Osteocyte (in vitro differentiated cells): ENCODE data around the gene VWA5B1. TPM values are rescaled to one million over a fixed set of nuclear protein-coding genes. Genes with fewer than 3 reads are reported as not detected.

Experiments used
- DNase-seq: peaks from one replicate; pipeline ENCODE4 v3.0.0; 2021; ENCODE audit warnings: mixed read lengths; ENCODE audit not compliant: unreplicated experiment; ENCODE audit errors: extremely low spot score
- H3K27ac Mint-ChIP-seq: one replicate; pipeline ENCODE4 v1.8.0; 2021; ENCODE audit warnings: mild to moderate bottlenecking, mixed read lengths; ENCODE audit not compliant: unreplicated experiment
- H3K27me3 Mint-ChIP-seq: one replicate; pipeline ENCODE4 v1.8.0; 2021; ENCODE audit warnings: mixed read lengths; ENCODE audit not compliant: unreplicated experiment
- H3K36me3 Mint-ChIP-seq: one replicate; pipeline ENCODE4 v1.8.0; 2021; ENCODE audit warnings: mixed read lengths; ENCODE audit not compliant: unreplicated experiment
- H3K4me1 Mint-ChIP-seq: one replicate; pipeline ENCODE4 v1.8.0; 2021; ENCODE audit warnings: mixed read lengths; ENCODE audit not compliant: unreplicated experiment
- H3K4me3 Mint-ChIP-seq: one replicate; pipeline ENCODE4 v1.8.0; 2021; ENCODE audit warnings: mild to moderate bottlenecking, moderate library complexity, mixed read lengths; ENCODE audit not compliant: unreplicated experiment
- H3K9me3 Mint-ChIP-seq: one replicate; pipeline ENCODE4 v1.8.0; 2021; ENCODE audit warnings: mixed read lengths; ENCODE audit not compliant: unreplicated experiment
- total RNA-seq: library from RNA; stranded (reverse); gene quantifications from 2 replicates; pipeline ENCODE4 v1.2.1, GENCODE V29; 2021
- TF ChIP-seq, protein P1 (sequence below): fragments of 200-600 bp; sonication (generic); IDR thresholded peaks from 2 replicates; pipeline ENCODE4 v1.5.0; 2021; ENCODE audit warnings: antibody characterized with exemption, mild to moderate bottlenecking, moderate library complexity

Gene VWA5B1
- total RNA-seq, 1 donor from 2014 or later: not detected

DNA sequence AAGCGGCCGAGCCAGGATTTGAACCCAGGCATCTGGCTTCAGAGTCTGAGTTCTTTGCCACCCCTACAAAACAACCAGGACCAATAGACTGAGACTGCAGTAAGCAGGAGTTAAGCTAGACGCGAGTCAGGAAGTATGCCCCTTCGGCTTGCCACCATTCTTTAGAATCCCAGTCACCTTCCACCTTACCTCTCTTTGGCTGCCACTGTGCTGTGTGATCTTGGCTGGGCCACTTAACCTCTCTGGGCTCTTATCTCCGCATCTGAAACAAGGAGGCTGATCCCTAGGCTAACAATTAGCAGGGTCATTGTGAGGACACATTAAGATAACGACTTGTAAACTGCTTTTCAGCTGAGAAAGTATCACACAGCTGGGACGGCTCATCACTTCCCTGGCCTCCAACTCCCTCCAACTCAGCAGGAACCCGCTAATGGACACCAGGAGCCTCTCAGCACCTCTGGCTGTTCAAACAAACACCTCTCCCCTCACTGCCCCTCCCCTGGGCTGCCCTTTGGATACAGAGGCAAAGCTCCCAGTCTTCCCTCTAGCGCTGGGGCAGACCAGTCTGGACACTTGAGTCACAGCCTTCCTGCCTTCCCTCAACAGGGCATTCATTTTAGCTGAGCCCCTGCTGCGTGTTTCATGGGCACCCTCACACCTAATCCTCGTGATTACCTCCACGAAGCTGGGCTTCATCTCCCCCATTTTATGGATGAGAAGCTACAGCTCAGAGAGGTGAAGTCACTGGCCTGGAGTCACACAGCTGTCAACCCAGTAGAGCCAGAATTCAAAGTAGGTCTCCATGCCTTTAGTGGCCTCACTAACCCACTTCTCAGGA, 112.1 kb downstream of the VWA5B1 start:
- H3K4me1 Mint-ChIP-seq: peaks cover 18% of the 10 kb centered on the region
- DNase-seq: peak; percentile 36
- TF ChIP-seq, protein P1, sequence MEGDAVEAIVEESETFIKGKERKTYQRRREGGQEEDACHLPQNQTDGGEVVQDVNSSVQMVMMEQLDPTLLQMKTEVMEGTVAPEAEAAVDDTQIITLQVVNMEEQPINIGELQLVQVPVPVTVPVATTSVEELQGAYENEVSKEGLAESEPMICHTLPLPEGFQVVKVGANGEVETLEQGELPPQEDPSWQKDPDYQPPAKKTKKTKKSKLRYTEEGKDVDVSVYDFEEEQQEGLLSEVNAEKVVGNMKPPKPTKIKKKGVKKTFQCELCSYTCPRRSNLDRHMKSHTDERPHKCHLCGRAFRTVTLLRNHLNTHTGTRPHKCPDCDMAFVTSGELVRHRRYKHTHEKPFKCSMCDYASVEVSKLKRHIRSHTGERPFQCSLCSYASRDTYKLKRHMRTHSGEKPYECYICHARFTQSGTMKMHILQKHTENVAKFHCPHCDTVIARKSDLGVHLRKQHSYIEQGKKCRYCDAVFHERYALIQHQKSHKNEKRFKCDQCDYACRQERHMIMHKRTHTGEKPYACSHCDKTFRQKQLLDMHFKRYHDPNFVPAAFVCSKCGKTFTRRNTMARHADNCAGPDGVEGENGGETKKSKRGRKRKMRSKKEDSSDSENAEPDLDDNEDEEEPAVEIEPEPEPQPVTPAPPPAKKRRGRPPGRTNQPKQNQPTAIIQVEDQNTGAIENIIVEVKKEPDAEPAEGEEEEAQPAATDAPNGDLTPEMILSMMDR: no peak
- H3K27ac Mint-ChIP-seq: no peak overlapping the region
- no peaks in the 10 kb centered on the region for H3K36me3 Mint-ChIP-seq
- no peaks in the 10 kb centered on the region for H3K9me3 Mint-ChIP-seq
- no peak overlapping the region for H3K4me3 Mint-ChIP-seq
- peaks cover 28% of the 10 kb centered on the region for H3K27me3 Mint-ChIP-seq

DNA sequence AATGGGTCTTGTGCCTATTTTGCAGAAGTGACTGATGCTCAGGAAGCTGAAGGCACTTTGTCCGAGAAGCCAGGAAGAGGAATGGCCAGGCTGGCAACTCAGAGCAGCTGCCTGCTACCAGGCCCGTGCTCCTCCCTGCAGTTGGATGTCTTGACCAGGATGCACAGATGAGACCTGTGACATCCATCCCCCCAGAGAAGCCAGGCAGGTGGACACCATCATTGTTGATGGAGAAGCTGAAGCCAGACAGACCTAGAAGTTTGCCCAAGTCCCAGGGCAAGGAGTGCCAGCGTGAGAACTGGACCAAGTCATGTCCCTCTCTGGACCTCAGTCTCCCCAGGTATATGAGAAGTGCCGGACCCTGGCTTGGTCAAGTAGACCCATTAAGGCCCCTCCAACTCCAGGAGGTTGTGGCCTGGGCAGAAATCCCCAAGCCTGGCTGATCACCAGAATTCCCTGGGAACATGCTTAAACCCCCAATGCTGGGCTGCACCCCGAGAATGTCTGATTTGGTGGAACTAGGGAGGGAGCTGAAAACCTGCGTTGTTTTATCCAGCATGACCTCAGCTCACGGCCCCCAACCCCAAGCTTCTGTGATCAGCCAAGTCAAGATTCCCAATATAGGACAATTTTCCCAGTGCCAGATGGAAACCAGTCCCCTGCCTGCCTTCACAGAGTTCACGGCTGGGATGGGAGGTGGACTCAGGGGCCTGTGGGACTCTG, 112.9 kb downstream of the VWA5B1 start:
- Mint-ChIP-seq H3K9me3 (no peaks in the 10 kb centered on the region), H3K36me3 (no peaks in the 10 kb centered on the region), H3K27me3 (peaks cover 20% of the 10 kb centered on the region), H3K4me3 (no peak overlapping the region), H3K27ac (no peak overlapping the region), H3K4me1 (peaks cover 18% of the 10 kb centered on the region)
- TF ChIP-seq, protein P1: no peak
- DNase-seq: no peak

DNA sequence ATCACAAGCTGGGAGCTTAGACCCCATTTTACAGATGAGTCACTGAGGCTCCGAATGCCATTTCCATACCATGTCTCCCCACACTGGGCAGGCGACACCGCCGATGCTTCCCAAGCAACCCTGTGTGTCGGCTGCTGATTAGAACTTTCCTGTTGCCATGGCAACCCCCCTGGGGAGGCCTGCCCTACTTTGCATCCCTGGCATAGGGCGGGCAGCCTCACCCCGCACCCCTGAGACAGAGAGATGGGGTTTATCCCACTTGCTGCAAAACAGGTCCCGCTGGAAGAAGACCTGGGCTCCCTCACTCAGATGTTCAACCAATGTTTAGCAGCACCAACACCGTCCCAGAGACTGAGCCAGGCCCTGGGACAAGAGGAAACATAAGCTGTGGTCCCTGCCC, 113.8 kb downstream of the VWA5B1 start:
- TF ChIP-seq, protein P1: no peak
- no peak overlapping the region for H3K4me3 Mint-ChIP-seq
- peaks cover 12% of the 10 kb centered on the region for H3K27me3 Mint-ChIP-seq
- no peak overlapping the region for H3K27ac Mint-ChIP-seq
- peaks cover 18% of the 10 kb centered on the region for H3K4me1 Mint-ChIP-seq
- no peaks in the 10 kb centered on the region for H3K36me3 Mint-ChIP-seq
- no peak for DNase-seq
- no peaks in the 10 kb centered on the region for H3K9me3 Mint-ChIP-seq

Other genes starting within 250 kb of the VWA5B1 start
- not detected in 2 replicates for gene PLA2G5, start 220.7 kb upstream of the VWA5B1 start, total RNA-seq
- gene PLA2G2D, start 171.3 kb upstream of the VWA5B1 start, total RNA-seq: not detected in 2 replicates
- not detected in 2 replicates for gene PLA2G2F, start 151.6 kb upstream of the VWA5B1 start, total RNA-seq
- not detected in 2 replicates for gene UBXN10, start 104.8 kb upstream of the VWA5B1 start, total RNA-seq
- not detected in 2 replicates for gene PLA2G2C, start 104.4 kb upstream of the VWA5B1 start, total RNA-seq
- 26.8 and 30.0 TPM in 2 replicates for gene CAMK2N1, start 195.3 kb downstream of the VWA5B1 start, total RNA-seq
- 42.9 and 45.5 TPM in 2 replicates for gene MUL1, start 217.3 kb downstream of the VWA5B1 start, total RNA-seq